ENCODE data around the gene AP1M1. TPM values are rescaled to one million over a fixed set of nuclear protein-coding genes. Genes with fewer than 3 reads are reported as not detected.

Gene AP1M1
- total RNA-seq, 1 experiment from 2014 or later, result 52.8 TPM

DNA sequence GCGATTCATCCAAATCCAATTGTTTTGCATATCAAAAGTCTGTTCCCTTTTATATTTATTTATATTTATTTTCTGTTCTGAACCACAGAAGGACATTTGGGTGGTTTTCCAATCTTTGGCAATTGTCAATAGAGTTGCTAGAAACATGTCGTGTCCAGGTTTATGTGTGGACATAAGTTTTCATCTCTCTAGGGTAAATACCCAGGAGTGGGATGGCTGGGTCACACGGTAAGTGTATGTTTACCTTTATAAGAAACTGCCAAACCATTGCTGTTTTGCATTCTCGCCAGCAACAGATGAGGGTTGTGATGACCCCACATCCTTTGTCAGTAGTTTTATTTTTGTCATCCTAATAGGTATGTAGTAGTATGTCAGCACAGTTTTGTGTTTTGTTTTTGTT, 12.5 kb downstream of the AP1M1 start:
- Histone ChIP-seq H3K27ac (no peak overlapping the region), H3K4me2 (no peak overlapping the region), H3K9me2 (ENCODE audit: insufficient read depth) (no peaks in the 10 kb centered on the region), H3K9me3 (ENCODE audit: insufficient read depth, low read depth) (no peaks in the 10 kb centered on the region), H3K4me1 (replicated peaks; ENCODE audit: insufficient read depth) (no peaks in the 10 kb centered on the region), H4K20me1 (ENCODE audit: insufficient read depth) (peaks cover 3% of the 10 kb centered on the region), H3K79me2 (ENCODE audit: low read depth) (no peaks in the 10 kb centered on the region), H2AFZ (no peak overlapping the region), H3K36me3 (ENCODE audit: low read depth) (no peaks in the 10 kb centered on the region), H3F3A (ENCODE audit: insufficient read depth, low read depth) (no peaks in the 10 kb centered on the region; the same call in none of the 2 replicates), H3K4me3 (no peak overlapping the region), H3K27me3 (ENCODE audit: insufficient read depth, low read depth) (no peaks in the 10 kb centered on the region)
- POLR2A ChIA-PET (ENCODE audit: unreplicated experiment), result no interaction called here
- CTCF ChIA-PET, result no interaction called here
- no peak for DNase-seq
- no peak for TF ChIP-seq EZH2 (IDR thresholded peaks at IDR 0.05; ENCODE audit: low read depth)
- TF ChIP-seq, protein P1, sequence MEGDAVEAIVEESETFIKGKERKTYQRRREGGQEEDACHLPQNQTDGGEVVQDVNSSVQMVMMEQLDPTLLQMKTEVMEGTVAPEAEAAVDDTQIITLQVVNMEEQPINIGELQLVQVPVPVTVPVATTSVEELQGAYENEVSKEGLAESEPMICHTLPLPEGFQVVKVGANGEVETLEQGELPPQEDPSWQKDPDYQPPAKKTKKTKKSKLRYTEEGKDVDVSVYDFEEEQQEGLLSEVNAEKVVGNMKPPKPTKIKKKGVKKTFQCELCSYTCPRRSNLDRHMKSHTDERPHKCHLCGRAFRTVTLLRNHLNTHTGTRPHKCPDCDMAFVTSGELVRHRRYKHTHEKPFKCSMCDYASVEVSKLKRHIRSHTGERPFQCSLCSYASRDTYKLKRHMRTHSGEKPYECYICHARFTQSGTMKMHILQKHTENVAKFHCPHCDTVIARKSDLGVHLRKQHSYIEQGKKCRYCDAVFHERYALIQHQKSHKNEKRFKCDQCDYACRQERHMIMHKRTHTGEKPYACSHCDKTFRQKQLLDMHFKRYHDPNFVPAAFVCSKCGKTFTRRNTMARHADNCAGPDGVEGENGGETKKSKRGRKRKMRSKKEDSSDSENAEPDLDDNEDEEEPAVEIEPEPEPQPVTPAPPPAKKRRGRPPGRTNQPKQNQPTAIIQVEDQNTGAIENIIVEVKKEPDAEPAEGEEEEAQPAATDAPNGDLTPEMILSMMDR (conservative IDR thresholded peaks at IDR 0.05), result no peak
- intact Hi-C loops (cut with micrococcal nuclease; ENCODE audit: unreplicated experiment), result no loop called here
- no TSS peak for BruUV-seq (replicated peaks)

DNA sequence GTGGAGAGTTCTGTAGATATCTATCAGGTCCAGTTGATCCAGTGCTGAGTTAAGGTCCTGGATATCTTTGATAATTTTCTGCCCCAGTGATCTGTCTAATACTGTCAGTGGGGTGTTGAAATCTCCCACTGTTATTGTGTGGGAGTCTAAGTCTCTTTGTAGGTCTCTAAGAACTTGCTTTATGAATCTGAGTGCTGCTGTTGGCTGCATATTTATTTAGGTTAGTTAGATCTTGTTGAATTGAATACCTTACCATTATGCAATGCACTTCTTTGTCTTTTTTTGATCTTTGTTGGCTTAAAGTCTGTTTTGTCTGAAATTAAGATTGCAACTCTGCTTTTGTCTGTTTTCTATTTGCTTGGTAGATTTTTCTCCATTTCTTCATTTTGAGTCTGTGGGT, 15.4 kb downstream of the AP1M1 start:
- H3F3A ChIP-seq (ENCODE audit: insufficient read depth, low read depth), result no peaks in the 10 kb centered on the region; the same call in none of the 2 replicates
- no peaks in the 10 kb centered on the region for H3K9me3 ChIP-seq (ENCODE audit: insufficient read depth, low read depth)
- no peak overlapping the region for H2AFZ ChIP-seq
- H4K20me1 ChIP-seq (ENCODE audit: insufficient read depth), result peaks cover 3% of the 10 kb centered on the region
- ChIA-PET CTCF (no interaction called here), POLR2A (ENCODE audit: unreplicated experiment) (no interaction called here)
- H3K9me2 ChIP-seq (ENCODE audit: insufficient read depth), result no peaks in the 10 kb centered on the region
- no TSS peak for BruUV-seq (replicated peaks)
- no peaks in the 10 kb centered on the region for H3K79me2 ChIP-seq (ENCODE audit: low read depth)
- TF ChIP-seq, protein P1 (conservative IDR thresholded peaks at IDR 0.05), result no peak
- TF ChIP-seq EZH2 (IDR thresholded peaks at IDR 0.05; ENCODE audit: low read depth), result no peak
- no peak overlapping the region for H3K4me3 ChIP-seq
- H3K36me3 ChIP-seq (ENCODE audit: low read depth), result no peaks in the 10 kb centered on the region
- intact Hi-C loops (cut with micrococcal nuclease; ENCODE audit: unreplicated experiment), result no loop called here
- H3K27me3 ChIP-seq (ENCODE audit: insufficient read depth, low read depth), result no peaks in the 10 kb centered on the region
- no peaks in the 10 kb centered on the region for H3K4me1 ChIP-seq (replicated peaks; ENCODE audit: insufficient read depth)
- no peak for DNase-seq
- H3K4me2 ChIP-seq, result no peak overlapping the region
- no peak overlapping the region for H3K27ac ChIP-seq

GRCh38 chr19:16216744-16217670, 19.3 kb downstream of the AP1M1 start:
- no peaks in the 10 kb centered on the region for H3K79me2 ChIP-seq (ENCODE audit: low read depth)

More at GRCh38 chr19:16216744-16217670, 19.3 kb downstream of the AP1M1 start:
- H3K27me3 ChIP-seq (ENCODE audit: insufficient read depth, low read depth), result no peaks in the 10 kb centered on the region
- peaks cover 32% of the 10 kb centered on the region for H3K36me3 ChIP-seq (ENCODE audit: low read depth)
- DNase-seq, result no peak
- peaks cover 3% of the 10 kb centered on the region for H4K20me1 ChIP-seq (ENCODE audit: insufficient read depth)
- H3F3A ChIP-seq (ENCODE audit: insufficient read depth, low read depth), result peaks cover 5% of the 10 kb centered on the region; the same call in 1 of the 2 replicates
- ChIA-PET CTCF (no interaction called here), POLR2A (ENCODE audit: unreplicated experiment) (no interaction called here)
- BruUV-seq (replicated peaks), result no TSS peak
- H3K9me2 ChIP-seq (ENCODE audit: insufficient read depth), result no peaks in the 10 kb centered on the region
- no peak overlapping the region for H2AFZ ChIP-seq
- no peak overlapping the region for H3K27ac ChIP-seq
- no peak overlapping the region for H3K4me2 ChIP-seq
- intact Hi-C loops (cut with micrococcal nuclease; ENCODE audit: unreplicated experiment), result no loop called here
- H3K4me1 ChIP-seq (replicated peaks; ENCODE audit: insufficient read depth), result no peaks in the 10 kb centered on the region
- H3K4me3 ChIP-seq, result no peak overlapping the region
- TF ChIP-seq EZH2 (IDR thresholded peaks at IDR 0.05; ENCODE audit: low read depth), result no peak
- TF ChIP-seq, protein P1 (conservative IDR thresholded peaks at IDR 0.05), result no peak
- peaks cover 33% of the 10 kb centered on the region for H3K9me3 ChIP-seq (ENCODE audit: insufficient read depth, low read depth)

Measured in PC-9 (cell line).